ENCODE measurements around the gene PLEKHG4B. TPM values are rescaled to one million over a fixed set of nuclear protein-coding genes. Genes with fewer than 3 reads are reported as not detected.

The PLEKHG4B gene
- total and polyA plus RNA-seq, 2 of the 8 experiments (the other 6 are each of a cell fraction or from before 2014, with no cell fraction given) = 31.1 to 43.6 TPM

GRCh38 chr5:188488-189481 is 96.8 kb downstream of the PLEKHG4B start (continued):
- TF ChIP-seq, protein P1, sequence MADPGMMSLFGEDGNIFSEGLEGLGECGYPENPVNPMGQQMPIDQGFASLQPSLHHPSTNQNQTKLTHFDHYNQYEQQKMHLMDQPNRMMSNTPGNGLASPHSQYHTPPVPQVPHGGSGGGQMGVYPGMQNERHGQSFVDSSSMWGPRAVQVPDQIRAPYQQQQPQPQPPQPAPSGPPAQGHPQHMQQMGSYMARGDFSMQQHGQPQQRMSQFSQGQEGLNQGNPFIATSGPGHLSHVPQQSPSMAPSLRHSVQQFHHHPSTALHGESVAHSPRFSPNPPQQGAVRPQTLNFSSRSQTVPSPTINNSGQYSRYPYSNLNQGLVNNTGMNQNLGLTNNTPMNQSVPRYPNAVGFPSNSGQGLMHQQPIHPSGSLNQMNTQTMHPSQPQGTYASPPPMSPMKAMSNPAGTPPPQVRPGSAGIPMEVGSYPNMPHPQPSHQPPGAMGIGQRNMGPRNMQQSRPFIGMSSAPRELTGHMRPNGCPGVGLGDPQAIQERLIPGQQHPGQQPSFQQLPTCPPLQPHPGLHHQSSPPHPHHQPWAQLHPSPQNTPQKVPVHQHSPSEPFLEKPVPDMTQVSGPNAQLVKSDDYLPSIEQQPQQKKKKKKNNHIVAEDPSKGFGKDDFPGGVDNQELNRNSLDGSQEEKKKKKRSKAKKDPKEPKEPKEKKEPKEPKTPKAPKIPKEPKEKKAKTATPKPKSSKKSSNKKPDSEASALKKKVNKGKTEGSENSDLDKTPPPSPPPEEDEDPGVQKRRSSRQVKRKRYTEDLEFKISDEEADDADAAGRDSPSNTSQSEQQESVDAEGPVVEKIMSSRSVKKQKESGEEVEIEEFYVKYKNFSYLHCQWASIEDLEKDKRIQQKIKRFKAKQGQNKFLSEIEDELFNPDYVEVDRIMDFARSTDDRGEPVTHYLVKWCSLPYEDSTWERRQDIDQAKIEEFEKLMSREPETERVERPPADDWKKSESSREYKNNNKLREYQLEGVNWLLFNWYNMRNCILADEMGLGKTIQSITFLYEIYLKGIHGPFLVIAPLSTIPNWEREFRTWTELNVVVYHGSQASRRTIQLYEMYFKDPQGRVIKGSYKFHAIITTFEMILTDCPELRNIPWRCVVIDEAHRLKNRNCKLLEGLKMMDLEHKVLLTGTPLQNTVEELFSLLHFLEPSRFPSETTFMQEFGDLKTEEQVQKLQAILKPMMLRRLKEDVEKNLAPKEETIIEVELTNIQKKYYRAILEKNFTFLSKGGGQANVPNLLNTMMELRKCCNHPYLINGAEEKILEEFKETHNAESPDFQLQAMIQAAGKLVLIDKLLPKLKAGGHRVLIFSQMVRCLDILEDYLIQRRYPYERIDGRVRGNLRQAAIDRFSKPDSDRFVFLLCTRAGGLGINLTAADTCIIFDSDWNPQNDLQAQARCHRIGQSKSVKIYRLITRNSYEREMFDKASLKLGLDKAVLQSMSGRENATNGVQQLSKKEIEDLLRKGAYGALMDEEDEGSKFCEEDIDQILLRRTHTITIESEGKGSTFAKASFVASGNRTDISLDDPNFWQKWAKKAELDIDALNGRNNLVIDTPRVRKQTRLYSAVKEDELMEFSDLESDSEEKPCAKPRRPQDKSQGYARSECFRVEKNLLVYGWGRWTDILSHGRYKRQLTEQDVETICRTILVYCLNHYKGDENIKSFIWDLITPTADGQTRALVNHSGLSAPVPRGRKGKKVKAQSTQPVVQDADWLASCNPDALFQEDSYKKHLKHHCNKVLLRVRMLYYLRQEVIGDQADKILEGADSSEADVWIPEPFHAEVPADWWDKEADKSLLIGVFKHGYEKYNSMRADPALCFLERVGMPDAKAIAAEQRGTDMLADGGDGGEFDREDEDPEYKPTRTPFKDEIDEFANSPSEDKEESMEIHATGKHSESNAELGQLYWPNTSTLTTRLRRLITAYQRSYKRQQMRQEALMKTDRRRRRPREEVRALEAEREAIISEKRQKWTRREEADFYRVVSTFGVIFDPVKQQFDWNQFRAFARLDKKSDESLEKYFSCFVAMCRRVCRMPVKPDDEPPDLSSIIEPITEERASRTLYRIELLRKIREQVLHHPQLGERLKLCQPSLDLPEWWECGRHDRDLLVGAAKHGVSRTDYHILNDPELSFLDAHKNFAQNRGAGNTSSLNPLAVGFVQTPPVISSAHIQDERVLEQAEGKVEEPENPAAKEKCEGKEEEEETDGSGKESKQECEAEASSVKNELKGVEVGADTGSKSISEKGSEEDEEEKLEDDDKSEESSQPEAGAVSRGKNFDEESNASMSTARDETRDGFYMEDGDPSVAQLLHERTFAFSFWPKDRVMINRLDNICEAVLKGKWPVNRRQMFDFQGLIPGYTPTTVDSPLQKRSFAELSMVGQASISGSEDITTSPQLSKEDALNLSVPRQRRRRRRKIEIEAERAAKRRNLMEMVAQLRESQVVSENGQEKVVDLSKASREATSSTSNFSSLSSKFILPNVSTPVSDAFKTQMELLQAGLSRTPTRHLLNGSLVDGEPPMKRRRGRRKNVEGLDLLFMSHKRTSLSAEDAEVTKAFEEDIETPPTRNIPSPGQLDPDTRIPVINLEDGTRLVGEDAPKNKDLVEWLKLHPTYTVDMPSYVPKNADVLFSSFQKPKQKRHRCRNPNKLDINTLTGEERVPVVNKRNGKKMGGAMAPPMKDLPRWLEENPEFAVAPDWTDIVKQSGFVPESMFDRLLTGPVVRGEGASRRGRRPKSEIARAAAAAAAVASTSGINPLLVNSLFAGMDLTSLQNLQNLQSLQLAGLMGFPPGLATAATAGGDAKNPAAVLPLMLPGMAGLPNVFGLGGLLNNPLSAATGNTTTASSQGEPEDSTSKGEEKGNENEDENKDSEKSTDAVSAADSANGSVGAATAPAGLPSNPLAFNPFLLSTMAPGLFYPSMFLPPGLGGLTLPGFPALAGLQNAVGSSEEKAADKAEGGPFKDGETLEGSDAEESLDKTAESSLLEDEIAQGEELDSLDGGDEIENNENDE (IDR thresholded peaks at IDR 0.05; ENCODE audit: insufficient replicate concordance, low read length) = no peak
- no peak for TF ChIP-seq GTF2F1 (IDR thresholded peaks at IDR 0.05; ENCODE audit: borderline replicate concordance, low read depth, low read length)
- TF ChIP-seq TBP (IDR thresholded peaks at IDR 0.05; ENCODE audit: low read depth, low read length) = peak; percentile 58; the same call in 1 of the 2 replicates
- no peak for TF ChIP-seq RNF2 (IDR thresholded peaks at IDR 0.05; ENCODE audit: borderline replicate concordance, low read depth, low read length, missing control alignments, poor library complexity, severe bottlenecking)
- no peak for TF ChIP-seq EGR1 (IDR thresholded peaks at IDR 0.05; ENCODE audit: borderline replicate concordance, low read depth, low read length)
- TF ChIP-seq FOSL1 (IDR thresholded peaks at IDR 0.05; ENCODE audit: insufficient read depth, low read depth, low read length) = no peak
- no peak for TF ChIP-seq TCF12 (IDR thresholded peaks at IDR 0.05; ENCODE audit: low read depth, low read length)
- no peak for TF ChIP-seq SRF (IDR thresholded peaks at IDR 0.05; ENCODE audit: low read depth, low read length)
- no peak for TF ChIP-seq CBX8 (IDR thresholded peaks at IDR 0.05; ENCODE audit: borderline replicate concordance, low read depth, low read length)
